GM12878 (cell line): ENCODE data around the gene ENTREP3. TPM values are rescaled to one million over a fixed set of nuclear protein-coding genes. Genes with fewer than 3 reads are reported as not detected.

Experiments
- ATAC-seq: fragments of 200-7000 bp; cut with Tn5 transposase; 3 replicates; pipeline ENCODE4 v1.9.1; 2020; ENCODE audit warnings: mild to moderate bottlenecking, moderate library complexity
- BruUV-seq: library from RNA; stranded (reverse); fragments of 400-500 nt; replicated peaks from 2 replicates; lab custom pipeline; 2021; lab: Mats Ljungman, UMichigan
- CTCF ChIA-PET: fragments of 300-600 bp; sonication (Branson Sonifier 250); formaldehyde crosslinking; extraction: SDS; loops from one replicate; lab custom pipeline; 2021; ENCODE audit warnings: inconsistent platforms; lab: Yijun Ruan, JAX
- POLR2A ChIA-PET: fragments of 350-600 bp; formaldehyde crosslinking; extraction: SDS; loops from one replicate; lab custom pipeline; 2021; ENCODE audit warnings: inconsistent platforms; lab: Charles Lee
- RAD21 ChIA-PET: fragments of 300-600 bp; sonication (Branson Sonifier 250); formaldehyde crosslinking; loops from one replicate; lab custom pipeline; 2023; ENCODE audit warnings: antibody characterized with exemption; ENCODE audit not compliant: unreplicated experiment; lab: Charles Lee
- SMC1A ChIA-PET: fragments of 300-600 bp; sonication (Branson Sonifier 250); formaldehyde crosslinking; loops from one replicate; lab custom pipeline; 2023; ENCODE audit not compliant: unreplicated experiment, uncharacterized antibody; lab: Charles Lee
- DNase-seq: peaks from one replicate; pipeline ENCODE4 v3.0.0-alpha.2; 2011; ENCODE audit warnings: low read depth, low spot score
- FAIRE-seq: peaks from 3 replicates; lab custom pipeline; 2011; peaks lifted over from hg19 to GRCh38; lab: Jason Lieb, UNC
- H2AFZ ChIP-seq: 2 replicates; pipeline ENCODE4 v1.6.0; 2011; ENCODE audit warnings: low read depth, low read length, control low read depth; ENCODE audit not compliant: control insufficient read depth
- H3K27ac ChIP-seq: 2 replicates; pipeline ENCODE4 v1.5.1; 2011; ENCODE audit warnings: control low read depth; ENCODE audit not compliant: control insufficient read depth, insufficient read depth
- H3K27me3 ChIP-seq, 2 experiments: replicated peaks in 1 of 2; 2 replicates each; pipeline versions ENCODE4 v1.6.0 to v1.6.1; 2011; ENCODE audit warnings: low read length in 1 of 2; ENCODE audit not compliant: control insufficient read depth in 2 of 2, insufficient read depth in 2 of 2
- H3K36me3 ChIP-seq, 2 experiments: 2 replicates each; pipeline ENCODE4 v1.5.1; 2011; ENCODE audit warnings: low read length in 1 of 2; ENCODE audit not compliant: control insufficient read depth in 2 of 2, insufficient read depth in 2 of 2
- H3K4me1 ChIP-seq: 2 replicates; pipeline ENCODE4 v1.6.1; 2011; ENCODE audit warnings: mild to moderate bottlenecking, low read length, moderate library complexity, mixed read lengths; ENCODE audit not compliant: control insufficient read depth, insufficient read depth
- H3K4me2 ChIP-seq: 2 replicates; pipeline ENCODE4 v1.6.0; 2011; ENCODE audit warnings: control low read depth; ENCODE audit not compliant: control insufficient read depth, insufficient read depth
- H3K4me3 ChIP-seq: fragments of 200-600 bp; sonication (generic); 2 replicates; pipeline ENCODE4 v1.5.1; 2016
- H3K79me2 ChIP-seq: 2 replicates; pipeline ENCODE4 v1.6.0; 2011; ENCODE audit warnings: low read length; ENCODE audit not compliant: control insufficient read depth, insufficient read depth
- H3K9ac ChIP-seq: 2 replicates; pipeline ENCODE4 v1.8.0; 2011; ENCODE audit warnings: low read length, control low read depth, mixed read lengths; ENCODE audit not compliant: control insufficient read depth, insufficient read depth
- H3K9me3 ChIP-seq: replicated peaks from 3 replicates; pipeline ENCODE4 v1.5.1; 2011; ENCODE audit warnings: mild to moderate bottlenecking, low read length; ENCODE audit not compliant: control insufficient read depth, insufficient read depth
- H4K20me1 ChIP-seq: 2 replicates; pipeline ENCODE4 v1.6.0; 2011; ENCODE audit not compliant: control insufficient read depth, insufficient read depth
- CBFB ChIP-seq: IDR thresholded peaks from 2 replicates; pipeline ENCODE4 v1.6.1; 2016; ENCODE audit warnings: antibody characterized with exemption, low read depth
- ELK1 ChIP-seq: IDR thresholded peaks from 2 replicates; pipeline ENCODE4 v1.6.1; 2012; ENCODE audit warnings: low read depth, low read length, improper control_type of control experiment
- HCFC1 ChIP-seq: fragments of 150-350 bp; IDR thresholded peaks from 2 replicates; pipeline ENCODE4 v1.6.1; 2014; ENCODE audit warnings: low read length
- IRF3 ChIP-seq: fragments of 450-650 bp; IDR thresholded peaks from 2 replicates; pipeline ENCODE4 v1.6.1; 2014; ENCODE audit warnings: mild to moderate bottlenecking
- POLR2A ChIP-seq: IDR thresholded peaks from 2 replicates; pipeline ENCODE4 v1.6.1; 2011; ENCODE audit warnings: low read depth, mild to moderate bottlenecking, low read length
- RFX5 ChIP-seq: IDR thresholded peaks from 2 replicates; pipeline ENCODE4 v1.6.1; 2011; ENCODE audit warnings: low read depth, low read length, improper control_type of control experiment
- SKIL ChIP-seq: fragments of 450-650 bp; IDR thresholded peaks from 2 replicates; pipeline ENCODE4 v1.6.1; 2017; ENCODE audit warnings: mild to moderate bottlenecking, low read depth, inconsistent platforms; ENCODE audit not compliant: poor library complexity, severe bottlenecking
- SMARCA5 ChIP-seq: fragments of 450-650 bp; IDR thresholded peaks from 2 replicates; pipeline ENCODE4 v1.6.1; 2017; ENCODE audit warnings: mild to moderate bottlenecking
- SP1 ChIP-seq: IDR thresholded peaks from one replicate; pipeline ENCODE4 v1.6.1; 2011; ENCODE audit warnings: low read depth, low read length
- TAF1 ChIP-seq: IDR thresholded peaks from 2 replicates; pipeline ENCODE4 v1.6.1; 2011; ENCODE audit warnings: mild to moderate bottlenecking, low read depth, low read length, borderline replicate concordance
- TCF7 ChIP-seq: IDR thresholded peaks from 2 replicates; pipeline ENCODE4 v1.6.1; 2014; ENCODE audit warnings: antibody characterized with exemption, borderline replicate concordance
- YBX1 ChIP-seq: fragments of 450-650 bp; IDR thresholded peaks from 2 replicates; pipeline ENCODE4 v1.6.1; 2016; ENCODE audit warnings: antibody characterized with exemption
- YY1 ChIP-seq: IDR thresholded peaks from 2 replicates; pipeline ENCODE4 v1.6.1; 2011; ENCODE audit warnings: low read depth, mild to moderate bottlenecking, low read length
- ZBTB40 ChIP-seq: fragments of 450-650 bp; IDR thresholded peaks from 2 replicates; pipeline ENCODE4 v1.6.1; 2016; ENCODE audit warnings: mild to moderate bottlenecking, moderate library complexity, borderline replicate concordance
- WGBS: methylation state at CpG from one replicate; pipeline ENCODE4 v1.1.6; 2016; ENCODE audit warnings: low lambda C conversion rate; ENCODE audit not compliant: insufficient replicate concordance, insufficient coverage; ENCODE audit errors: missing lambda C conversion rate; 5-methylcytosine and 5-hydroxymethylcytosine counted together
- in situ Hi-C: fragments of 300-500 bp; cut with MboI; formaldehyde crosslinking; loops from 9 replicates; pipeline ENCODE4 v1.14.3; 2018; ENCODE audit warnings: mixed read lengths
- intact Hi-C: fragments of 100-400 bp; cut with micrococcal nuclease; formaldehyde crosslinking; loops from one replicate; pipeline ENCODE4 v1.14.2; 2022; ENCODE audit not compliant: unreplicated experiment
- polyA plus RNA-seq, 11 experiments: library from polyadenylated mRNA; depleted of rRNA in 4 of 11; unstranded in 6 of 11; stranded (reverse) in 5 of 11; fragments of >200 nt; fragmentation: Nextera tagmentation in 4 of 11; fragmentation: Illumina TruSeq in 1 of 11; extraction: Ambion mirVana in 4 of 11; extraction: Trizol in 1 of 11; gene quantifications; 1 replicate in 1 of 11; 2 replicates in 10 of 11; pipeline versions ENCODE4 v1.2.1 to v1.2.3, GENCODE V29; 2011 to 2016; ENCODE audit warnings: inconsistent platforms in 2 of 11, missing spikeins in 2 of 11, low read depth in 1 of 11
- total RNA-seq, 4 experiments: library from RNA; depleted of rRNA in 3 of 4; stranded (reverse); fragments of >200 nt in 3 of 4; fragmentation: Illumina TruSeq in 1 of 4; extraction: Trizol in 1 of 4; gene quantifications; 2 replicates each; pipeline versions ENCODE4 v1.2.1 to v1.2.3, GENCODE V29; 2013 to 2021

ENTREP3 gene
- total and polyA plus RNA-seq, 10 of the 15 experiments (the other 5 are each of a cell fraction or from before 2014, with no cell fraction given), result 1.7 to 31.8 (median 3.9) TPM

GRCh38 chr1:155250633-155251449, 4.4 kb downstream of the ENTREP3 start:
- ChIA-PET POLR2A (interaction anchor here (0.5 to 2.9 kb wide), 15 partner anchors 8 to 574 kb away, joined by 3 to 23 read pairs (median 4); partner anchors contain the start of genes CLK2, FDPS and SCAMP3), RAD21 (interaction anchor here (0.5 to 5.2 kb wide), 24 partner anchors 7 to 815 kb away, joined by 3 to 81 read pairs (median 4); partner anchors contain the start of genes CLK2, FDPS, HCN3 and MTX1), CTCF (interaction anchor here (0.5 to 9.6 kb wide), 69 partner anchors 10 to 683 kb away, joined by 3 to 225 read pairs (median 5); partner anchors contain the start of genes CLK2, FDPS, HCN3 and KHDC4), SMC1A (interaction anchor here (0.6 to 4.7 kb wide), 28 partner anchors 9 to 606 kb away, joined by 3 to 57 read pairs (median 4); partner anchors contain the start of genes CLK2, FDPS, GON4L and RUSC1)
- in situ Hi-C loops (no loop called here), intact Hi-C loops (loop anchor here (1.0 to 2.0 kb wide), 3 partner anchors 72 to 342 kb away; no protein-coding TSS in a partner anchor)
- no peaks in the 10 kb centered on the region for H3K27me3 ChIP-seq
- H3K4me2 ChIP-seq, result peak overlapping the region; percentile 96
- DNase-seq, result peak; percentile 57
- H3K27ac ChIP-seq, result peak overlapping the region; percentile 38
- ATAC-seq, result peak; percentile 97
- BruUV-seq, result no TSS peak
- peak overlapping the region; percentile 63 for H3K9ac ChIP-seq
- no peaks in the 10 kb centered on the region for H4K20me1 ChIP-seq
- H3K36me3 ChIP-seq, result no peaks in the 10 kb centered on the region
- WGBS, result 21% methylated on average over 23 of the region's 23 CpGs
- H3K4me1 ChIP-seq, result peaks cover 13% of the 10 kb centered on the region
- H3K4me3 ChIP-seq, result peak overlapping the region; percentile 72
- peaks cover 7% of the 10 kb centered on the region for H3K79me2 ChIP-seq
- H2AFZ ChIP-seq, result peak overlapping the region; percentile 75
- peak; percentile 100 for FAIRE-seq
- H3K9me3 ChIP-seq, result no peaks in the 10 kb centered on the region
- peak; percentile 27 for TF ChIP-seq SKIL
- TF ChIP-seq YY1, result peak; percentile 97
- TF ChIP-seq ELK1, result no peak
- TF ChIP-seq TCF7, result no peak
- TF ChIP-seq TAF1, result no peak
- peak; percentile 34; the same call in 1 of the 2 replicates for TF ChIP-seq IRF3
- 0 out of 2 replicates have a peak, but pooled peaks have one; percentile 36 for TF ChIP-seq RFX5
- TF ChIP-seq POLR2A, result peak; percentile 65
- TF ChIP-seq CBFB, result peak; percentile 56; the same call in 1 of the 2 replicates
- no peak for TF ChIP-seq YBX1
- no peak for TF ChIP-seq ZBTB40
- TF ChIP-seq SP1, result peak; percentile 45
- peak; percentile 99 for TF ChIP-seq SMARCA5
- TF ChIP-seq HCFC1, result peak; percentile 36; the same call in 1 of the 2 replicates
